ENCODE measurements around the gene FANCC. TPM values are rescaled to one million over a fixed set of nuclear protein-coding genes. Genes with fewer than 3 reads are reported as not detected.

Gene FANCC
- total RNA-seq, 2 experiments from 2014 or later: 5.7 to 6.3 TPM

DNA sequence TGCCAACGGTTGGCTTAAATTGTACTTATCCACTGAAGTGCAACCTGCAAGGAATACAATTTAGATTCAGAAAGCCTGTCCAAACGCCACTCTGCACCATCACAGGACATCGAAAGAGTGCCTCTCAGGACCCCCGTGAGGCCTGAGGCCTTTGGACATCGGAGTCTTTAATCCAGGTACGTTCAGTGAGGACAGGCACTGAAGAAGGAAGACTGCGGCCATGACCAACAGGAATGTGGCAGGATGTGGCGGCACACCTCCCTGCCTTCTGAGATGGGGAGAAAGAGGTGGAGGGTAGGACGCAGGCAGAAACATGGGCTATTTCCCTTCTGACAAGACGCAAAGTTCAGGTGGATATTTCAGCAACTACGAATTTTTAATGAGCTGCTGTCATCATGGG lies 205.8 kb downstream of the FANCC start:
- no peak overlapping the region for H3K27ac Mint-ChIP-seq

DNA sequence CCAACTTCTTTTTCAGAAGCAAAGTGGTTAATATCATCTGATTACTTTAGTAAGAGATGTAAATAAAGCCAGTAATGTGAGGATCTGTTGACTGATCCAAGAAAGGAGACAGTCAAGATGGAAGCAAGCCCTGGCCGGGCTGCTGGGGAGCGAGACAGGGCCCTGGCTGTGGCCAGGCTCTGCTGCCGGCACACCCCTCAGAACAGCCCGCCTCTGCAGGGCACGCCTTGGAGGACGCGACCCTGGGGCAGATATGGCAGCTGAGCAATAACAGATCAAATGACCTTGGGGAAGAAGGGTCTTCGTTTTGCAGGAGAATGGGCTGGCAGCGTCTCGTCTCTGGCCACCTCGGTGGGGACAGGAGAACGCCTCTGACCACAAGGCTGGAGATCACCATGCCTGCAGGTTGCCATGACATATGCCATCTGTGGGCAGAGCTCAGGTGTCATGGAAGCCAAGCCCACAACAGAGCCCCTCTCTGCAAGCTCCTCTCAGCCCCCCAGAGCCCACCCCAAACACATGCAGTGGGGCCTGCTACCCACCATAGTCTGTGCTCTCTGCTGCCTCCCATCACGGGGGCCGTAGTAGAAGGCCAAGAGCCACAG lies 206.5 kb downstream of the FANCC start:
- CTCF ChIA-PET: no interaction called here
- DNase-seq: no peak
- Histone ChIP-seq H3K9me3 (ENCODE audit: control insufficient read depth in 1 of 2, insufficient read depth in 1 of 2, low read length in 2 of 2) (no peaks in the 10 kb centered on the region), H3K4me3 (ENCODE audit: low read length) (no peak overlapping the region), H3K27ac (ENCODE audit: low read depth in 1 of 2, low read length in 2 of 2) (no peak overlapping the region), H3K36me3 (ENCODE audit: insufficient read depth, low read length) (no peaks in the 10 kb centered on the region), H3K4me1 (ENCODE audit: insufficient read depth, low read length) (no peaks in the 10 kb centered on the region), H3K27me3 (ENCODE audit: control insufficient read depth in 1 of 2, insufficient read depth in 2 of 2, low read length in 2 of 2) (no peaks in the 10 kb centered on the region)
- H3K27ac Mint-ChIP-seq: no peak overlapping the region
- H3K9me3 Mint-ChIP-seq: no peaks in the 10 kb centered on the region
- no peak for ATAC-seq (ENCODE audit: poor library complexity)
- H3K36me3 Mint-ChIP-seq (ENCODE audit: low read depth): peaks cover 12% of the 10 kb centered on the region
- TF ChIP-seq, protein P1, sequence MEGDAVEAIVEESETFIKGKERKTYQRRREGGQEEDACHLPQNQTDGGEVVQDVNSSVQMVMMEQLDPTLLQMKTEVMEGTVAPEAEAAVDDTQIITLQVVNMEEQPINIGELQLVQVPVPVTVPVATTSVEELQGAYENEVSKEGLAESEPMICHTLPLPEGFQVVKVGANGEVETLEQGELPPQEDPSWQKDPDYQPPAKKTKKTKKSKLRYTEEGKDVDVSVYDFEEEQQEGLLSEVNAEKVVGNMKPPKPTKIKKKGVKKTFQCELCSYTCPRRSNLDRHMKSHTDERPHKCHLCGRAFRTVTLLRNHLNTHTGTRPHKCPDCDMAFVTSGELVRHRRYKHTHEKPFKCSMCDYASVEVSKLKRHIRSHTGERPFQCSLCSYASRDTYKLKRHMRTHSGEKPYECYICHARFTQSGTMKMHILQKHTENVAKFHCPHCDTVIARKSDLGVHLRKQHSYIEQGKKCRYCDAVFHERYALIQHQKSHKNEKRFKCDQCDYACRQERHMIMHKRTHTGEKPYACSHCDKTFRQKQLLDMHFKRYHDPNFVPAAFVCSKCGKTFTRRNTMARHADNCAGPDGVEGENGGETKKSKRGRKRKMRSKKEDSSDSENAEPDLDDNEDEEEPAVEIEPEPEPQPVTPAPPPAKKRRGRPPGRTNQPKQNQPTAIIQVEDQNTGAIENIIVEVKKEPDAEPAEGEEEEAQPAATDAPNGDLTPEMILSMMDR (IDR thresholded peaks at IDR 0.05): no peak
- H3K4me1 Mint-ChIP-seq (ENCODE audit: low read depth): no peaks in the 10 kb centered on the region
- H3K27me3 Mint-ChIP-seq: no peaks in the 10 kb centered on the region
- POLR2A ChIA-PET: no interaction called here
- intact Hi-C loops (cut with DNase I, micrococcal nuclease): no loop called here
- H3K4me3 Mint-ChIP-seq: no peak overlapping the region

More for the DNA sequence above, 205.8 kb downstream of the FANCC start:
- Mint-ChIP-seq H3K36me3 (ENCODE audit: low read depth) (peaks cover 10% of the 10 kb centered on the region), H3K27me3 (no peaks in the 10 kb centered on the region), H3K4me3 (no peak overlapping the region), H3K4me1 (ENCODE audit: low read depth) (no peaks in the 10 kb centered on the region), H3K9me3 (no peaks in the 10 kb centered on the region)
- DNase-seq (no peak), ATAC-seq (ENCODE audit: poor library complexity) (no peak)
- CTCF ChIA-PET: no interaction called here
- Histone ChIP-seq H3K4me1 (ENCODE audit: insufficient read depth, low read length) (no peaks in the 10 kb centered on the region), H3K27me3 (ENCODE audit: control insufficient read depth in 1 of 2, insufficient read depth in 2 of 2, low read length in 2 of 2) (no peaks in the 10 kb centered on the region), H3K4me3 (ENCODE audit: low read length) (no peak overlapping the region), H3K36me3 (ENCODE audit: insufficient read depth, low read length) (no peaks in the 10 kb centered on the region), H3K9me3 (ENCODE audit: control insufficient read depth in 1 of 2, insufficient read depth in 1 of 2, low read length in 2 of 2) (no peaks in the 10 kb centered on the region), H3K27ac (ENCODE audit: low read depth in 1 of 2, low read length in 2 of 2) (no peak overlapping the region)
- POLR2A ChIA-PET: no interaction called here
- intact Hi-C loops (cut with DNase I, micrococcal nuclease): no loop called here
- TF ChIP-seq, protein P1 (IDR thresholded peaks at IDR 0.05): no peak

DNA sequence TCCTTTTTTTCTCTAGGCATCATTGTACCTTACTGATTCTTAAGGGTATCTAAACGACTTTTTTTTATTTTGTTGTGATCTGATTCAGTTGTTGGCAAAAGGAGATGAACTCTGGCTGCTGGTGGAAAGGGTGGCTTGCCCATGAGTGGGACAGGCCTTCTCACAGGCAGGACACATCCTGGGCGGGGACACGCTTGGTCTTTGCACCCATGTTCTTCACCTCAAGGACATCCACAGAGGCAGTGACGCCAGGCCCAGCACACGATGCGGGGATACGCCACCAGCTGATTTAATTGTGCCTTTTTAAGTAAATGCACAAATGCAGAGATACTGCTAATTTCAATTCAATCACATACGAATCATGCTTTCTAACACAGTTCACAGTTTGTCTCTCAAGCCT lies 208.1 kb downstream of the FANCC start:
- H3K4me3 Mint-ChIP-seq: no peak overlapping the region
- peaks cover 14% of the 10 kb centered on the region for H3K36me3 Mint-ChIP-seq (ENCODE audit: low read depth)
- no peak for DNase-seq
- no peaks in the 10 kb centered on the region for H3K27me3 ChIP-seq (ENCODE audit: control insufficient read depth in 1 of 2, insufficient read depth in 2 of 2, low read length in 2 of 2)
- no peak overlapping the region for H3K27ac Mint-ChIP-seq
- intact Hi-C loops (cut with DNase I, micrococcal nuclease): no loop called here
- no peaks in the 10 kb centered on the region for H3K36me3 ChIP-seq (ENCODE audit: insufficient read depth, low read length)
- no peaks in the 10 kb centered on the region for H3K9me3 Mint-ChIP-seq
- H3K4me1 Mint-ChIP-seq (ENCODE audit: low read depth): no peaks in the 10 kb centered on the region
- no peaks in the 10 kb centered on the region for H3K27me3 Mint-ChIP-seq
- H3K4me3 ChIP-seq (ENCODE audit: low read length): no peak overlapping the region
- TF ChIP-seq, protein P1 (IDR thresholded peaks at IDR 0.05): no peak
- ChIA-PET POLR2A (no interaction called here), CTCF (no interaction called here)
- no peak for ATAC-seq (ENCODE audit: poor library complexity)
- H3K9me3 ChIP-seq (ENCODE audit: control insufficient read depth in 1 of 2, insufficient read depth in 1 of 2, low read length in 2 of 2): no peaks in the 10 kb centered on the region
- no peak overlapping the region for H3K27ac ChIP-seq (ENCODE audit: low read depth in 1 of 2, low read length in 2 of 2)
- no peaks in the 10 kb centered on the region for H3K4me1 ChIP-seq (ENCODE audit: insufficient read depth, low read length)
